Stimulated activated CD4-positive, alpha-beta T cell treated with anti-CD3 and anti-CD28 coated beads, Interleukin-1b, Interleukin-23, amount 100 ng/mL, for 1 hour (primary cell): ENCODE results near the gene MRTFA.
"Not testable (repeated sequence)": the region's sequence is repeated elsewhere in the genome, so short reads cannot be mapped to it uniquely, and the experiment has no call there.

Experiments
- DNase-seq, 2 donors: peaks; one replicate each; pipeline ENCODE4 v3.0.0-alpha.2; 2020; ENCODE audit warnings: low read depth in 2 of 2

MRTFA gene

GRCh38 chr22:40395607-40396006, 240.9 kb downstream of the MRTFA start:
- DNase-seq, result no peak

GRCh38 chr22:40394607-40395006, 241.9 kb downstream of the MRTFA start:
- no peak for DNase-seq

- no peak for DNase-seq
Observed at GRCh38 chr22:40392618-40393017, 243.9 kb downstream of the MRTFA start.

- DNase-seq, result no peak
Observed at GRCh38 chr22:40391417-40391816, 245.1 kb downstream of the MRTFA start.

- DNase-seq, result no peak
Observed at GRCh38 chr22:40388231-40388630, 248.3 kb downstream of the MRTFA start.

GRCh38 chr22:40387746-40388145, 248.8 kb downstream of the MRTFA start:
- no peak for DNase-seq

GRCh38 chr22:40385036-40385782, 251.3 kb downstream of the MRTFA start:
- DNase-seq, result no peak

- DNase-seq, result no peak
Observed at GRCh38 chr22:40383905-40384304, 252.6 kb downstream of the MRTFA start.

GRCh38 chr22:40381461-40381860, 255.1 kb downstream of the MRTFA start:
- no peak for DNase-seq

- not testable (repeated sequence) for DNase-seq
Observed at GRCh38 chr22:40378448-40378847, 258.1 kb downstream of the MRTFA start.

DNA sequence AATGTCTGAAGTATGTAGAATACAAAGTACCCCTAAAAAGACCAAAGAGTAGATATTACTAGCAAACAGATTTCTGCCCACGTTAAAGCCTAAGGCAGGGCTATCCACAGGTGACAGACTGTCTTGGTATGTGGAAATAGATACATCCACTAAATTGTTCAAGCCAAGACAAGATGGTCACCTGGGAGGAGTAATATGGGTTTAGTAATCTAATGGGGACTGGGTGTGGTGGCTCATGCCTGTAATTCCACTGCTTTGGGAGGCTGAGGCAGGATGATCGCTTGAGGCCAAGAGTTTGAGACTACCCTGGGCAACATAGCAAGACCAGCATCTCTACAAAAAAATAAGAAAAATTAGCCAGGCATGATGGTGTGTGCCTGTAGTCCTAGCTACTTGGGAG, 258.6 kb downstream of the MRTFA start:
- DNase-seq, result no peak

DNA sequence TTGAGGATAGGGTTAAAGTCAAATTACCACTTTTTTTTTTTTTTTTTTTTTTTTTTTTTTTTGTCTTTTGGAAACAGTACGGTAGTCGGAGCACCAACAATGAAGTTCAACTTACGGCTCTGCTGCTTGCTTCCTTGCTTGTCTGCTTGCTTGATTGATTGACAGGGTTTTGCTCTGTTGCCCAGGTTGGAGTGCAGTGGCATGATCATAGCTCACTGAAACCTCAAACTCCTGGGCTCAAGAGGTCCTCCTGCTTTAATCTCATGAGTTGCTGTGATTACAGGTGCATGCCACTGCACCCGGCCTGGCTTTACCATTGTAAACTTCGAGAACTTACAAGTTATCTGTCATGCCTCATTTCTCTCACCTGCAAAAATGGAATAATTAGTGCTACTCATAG, 260.4 kb downstream of the MRTFA start:
- no peak for DNase-seq

DNA sequence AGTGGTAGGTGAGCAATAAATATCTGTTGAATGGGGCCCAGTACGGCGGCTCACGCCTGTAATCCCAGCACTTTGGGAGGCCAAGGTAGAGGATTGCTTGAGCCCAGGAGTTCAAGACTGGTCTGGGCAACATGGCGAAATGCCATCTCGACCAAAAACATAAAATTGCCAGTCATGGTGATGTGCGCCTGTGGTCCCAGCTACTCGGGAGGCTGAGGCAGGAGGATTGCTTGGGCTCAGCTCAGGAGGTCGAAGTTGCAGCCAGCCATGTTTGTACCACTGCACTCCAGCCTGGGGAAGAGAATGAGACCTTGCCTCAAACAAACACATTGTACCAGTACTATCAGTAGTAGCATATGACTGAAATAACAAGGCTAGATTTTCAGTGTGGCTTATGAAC, 262.0 kb downstream of the MRTFA start:
- no peak for DNase-seq

- DNase-seq, result no peak
Observed at GRCh38 chr22:40368836-40369235, 267.7 kb downstream of the MRTFA start.

DNA sequence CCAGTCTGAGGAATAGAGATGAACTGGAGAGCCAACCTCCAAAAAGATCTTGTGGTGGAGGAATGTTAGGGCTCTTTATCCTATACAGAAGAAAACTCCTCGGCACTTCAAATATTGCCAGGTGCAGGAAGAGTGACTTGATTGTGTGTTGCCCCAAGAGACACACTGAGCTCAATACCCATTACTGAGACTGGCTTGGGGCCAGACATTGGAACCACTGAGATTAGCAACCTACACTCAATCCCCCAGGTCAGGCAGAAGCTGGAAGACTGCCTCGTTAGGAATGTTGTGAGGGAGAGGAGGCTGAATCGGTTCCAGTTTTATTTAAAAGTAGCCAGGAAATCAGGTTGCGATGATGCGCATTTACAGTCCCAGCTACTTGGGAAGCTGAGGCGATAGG, 268.5 kb downstream of the MRTFA start:
- no peak for DNase-seq

- DNase-seq, result no peak
Observed at GRCh38 chr22:40367342-40367741, 269.2 kb downstream of the MRTFA start.

DNA sequence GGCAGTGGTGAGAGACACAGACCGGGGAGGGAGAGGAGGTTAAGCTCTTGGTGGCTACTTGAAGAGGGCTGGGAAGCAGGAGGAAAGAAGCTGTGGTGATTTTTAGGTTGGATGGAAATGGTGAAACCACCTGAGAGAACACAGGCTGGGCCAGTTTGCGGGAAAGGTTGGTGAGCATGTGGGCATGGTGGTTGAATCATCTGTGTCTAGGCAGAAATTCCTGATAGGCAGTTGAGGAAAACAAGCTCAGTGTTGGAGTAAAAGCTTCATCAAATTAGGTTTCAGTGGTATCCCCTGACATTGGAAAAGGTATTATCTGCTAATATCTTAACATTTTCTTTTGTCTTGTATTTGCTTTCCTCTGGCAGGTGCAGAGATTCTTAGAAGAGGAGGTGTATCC, 270.5 kb downstream of the MRTFA start:
- DNase-seq, result no peak

DNA sequence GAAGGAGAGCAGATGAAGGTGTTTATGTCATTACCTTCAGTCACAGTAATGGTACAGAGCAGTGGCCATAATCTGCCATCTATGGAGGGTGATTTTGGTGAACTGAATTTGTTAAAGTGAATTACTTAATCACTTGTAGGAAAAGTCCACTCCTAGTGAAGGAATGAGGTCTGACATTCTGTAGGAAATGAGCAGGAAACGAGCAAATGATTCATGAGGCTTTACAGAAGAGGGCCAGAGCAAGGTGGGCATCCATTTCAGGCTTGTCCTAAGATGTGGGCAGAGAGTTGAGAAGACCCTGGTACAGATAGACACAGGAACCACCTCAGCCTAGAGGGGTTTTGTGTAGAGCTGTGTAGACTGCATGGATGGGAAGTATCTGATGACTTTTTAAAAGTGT, 272.1 kb downstream of the MRTFA start:
- DNase-seq, result no peak

GRCh38 chr22:40363059-40363458, 273.5 kb downstream of the MRTFA start:
- no peak for DNase-seq

DNA sequence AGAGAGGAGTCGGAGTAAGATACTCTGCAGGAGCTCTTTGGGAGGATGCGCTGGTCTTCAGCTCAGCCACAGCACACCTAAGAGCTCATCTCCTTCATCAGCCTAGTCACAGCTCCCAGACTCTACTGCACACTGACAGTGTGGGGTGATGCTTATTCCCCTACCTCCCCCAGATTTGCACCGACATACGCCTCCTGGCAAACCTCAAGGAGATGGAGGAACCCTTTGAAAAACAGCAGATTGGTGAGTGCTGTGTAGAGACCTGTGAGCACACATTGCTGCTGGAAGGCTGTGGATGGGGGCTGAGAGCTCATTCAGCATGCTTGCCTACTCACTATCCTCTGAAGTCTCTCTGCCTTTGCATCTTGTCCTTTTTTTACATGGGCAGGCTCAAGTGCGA, 275.4 kb downstream of the MRTFA start:
- DNase-seq, result no peak
